GM19463 (cell line): ENCODE results near the gene UBAC1.
"Not testable (repeated sequence)": the region's sequence is repeated elsewhere in the genome, so short reads cannot be mapped to it uniquely, and the experiment has no call there.

Experiments
- ATAC-seq: cut with Tn5 transposase; IDR thresholded peaks from one replicate; pipeline ENCODE4 v1.9.1; 2021; ENCODE audit warnings: mild to moderate bottlenecking, moderate library complexity; ENCODE audit not compliant: unreplicated experiment

Gene UBAC1

DNA sequence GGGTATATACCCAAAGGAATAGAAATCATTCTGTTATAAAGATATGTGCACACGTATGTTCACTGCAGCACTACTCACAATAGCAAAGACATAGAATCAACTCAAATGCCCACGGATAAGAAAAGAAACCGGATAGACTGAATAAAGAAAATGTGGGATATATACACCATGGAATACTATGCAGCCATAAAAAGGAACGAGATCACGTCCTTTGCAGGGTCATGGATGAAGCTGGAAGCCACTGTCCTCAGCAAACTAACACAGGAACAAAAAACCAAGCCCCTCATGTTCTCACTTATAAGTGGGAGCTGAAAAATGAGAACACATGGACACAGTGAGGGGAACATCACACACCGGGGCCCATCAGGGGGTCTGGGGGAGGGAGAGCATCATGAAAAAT, 17.6 kb downstream of the UBAC1 start:
- ATAC-seq, result not testable (repeated sequence)

GRCh38 chr9:135941288-135941995, 19.7 kb downstream of the UBAC1 start:
- ATAC-seq, result no peak

DNA sequence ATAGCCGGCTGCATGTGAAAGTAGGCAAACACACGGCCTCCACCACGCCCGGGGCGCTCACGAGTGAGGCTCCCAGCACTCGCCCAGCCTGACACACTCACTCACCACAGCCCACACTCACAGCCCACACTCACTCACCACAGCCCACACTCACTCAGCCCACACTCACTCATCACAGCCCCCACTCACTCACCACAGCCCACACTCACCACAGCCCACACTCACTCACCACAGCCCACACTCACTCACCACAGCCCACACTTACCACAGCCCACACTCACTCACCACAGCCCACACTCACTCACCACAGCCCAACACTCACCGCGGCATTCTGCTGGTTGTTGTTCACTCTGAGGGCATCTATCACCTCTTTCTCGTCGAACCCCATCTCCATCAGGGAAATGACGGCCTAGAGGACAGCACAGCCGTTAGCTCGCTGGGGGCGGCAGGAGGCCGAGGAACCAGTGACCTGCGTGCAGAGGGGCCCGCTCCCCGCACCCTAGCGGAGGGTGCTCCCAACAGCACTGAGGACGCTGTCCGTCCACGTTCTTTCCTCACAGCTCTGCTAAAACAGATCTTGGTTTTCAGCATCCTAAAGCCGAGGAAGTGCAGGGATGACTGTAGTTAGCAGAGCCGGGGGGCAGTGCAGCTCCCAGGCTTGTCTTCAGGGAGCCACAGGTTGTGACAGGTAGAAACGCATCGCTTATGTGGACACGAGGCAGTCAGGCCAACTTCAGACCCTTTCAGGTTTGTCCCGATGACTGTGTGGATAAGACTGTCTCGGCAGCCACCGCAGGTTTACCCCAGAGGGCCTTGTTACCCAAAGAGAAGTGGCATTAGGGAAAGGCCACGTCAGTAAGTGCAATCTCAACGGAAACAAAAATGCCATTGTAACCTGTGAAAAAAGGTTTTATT, 21.6 kb downstream of the UBAC1 start:
- ATAC-seq, result no peak

- no peak for ATAC-seq
These were observed 23.4 kb downstream of the UBAC1 start for GRCh38 chr9:135937521-135938489.

DNA sequence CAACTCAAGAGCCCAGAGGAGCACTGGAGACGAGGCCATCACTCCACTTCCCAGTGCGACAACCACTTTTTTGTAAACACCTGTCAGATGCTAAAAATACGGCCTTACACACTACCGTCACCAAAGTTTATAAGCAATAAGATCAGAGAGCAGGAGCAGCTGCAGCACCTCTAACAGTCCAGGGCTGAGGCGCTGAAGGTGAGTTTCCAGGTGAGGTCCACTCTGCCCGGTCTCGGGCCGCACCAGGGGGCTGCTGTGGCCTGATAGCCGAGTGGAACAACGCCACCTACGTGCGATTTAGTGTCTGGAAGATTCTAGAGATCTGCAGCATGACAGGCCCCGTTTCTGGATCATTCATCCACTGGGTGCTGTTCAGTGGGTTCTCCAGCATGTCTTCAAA, 28.1 kb downstream of the UBAC1 start:
- ATAC-seq, result no peak

- no peak for ATAC-seq
These were observed 28.5 kb downstream of the UBAC1 start for GRCh38 chr9:135932656-135933055.

DNA sequence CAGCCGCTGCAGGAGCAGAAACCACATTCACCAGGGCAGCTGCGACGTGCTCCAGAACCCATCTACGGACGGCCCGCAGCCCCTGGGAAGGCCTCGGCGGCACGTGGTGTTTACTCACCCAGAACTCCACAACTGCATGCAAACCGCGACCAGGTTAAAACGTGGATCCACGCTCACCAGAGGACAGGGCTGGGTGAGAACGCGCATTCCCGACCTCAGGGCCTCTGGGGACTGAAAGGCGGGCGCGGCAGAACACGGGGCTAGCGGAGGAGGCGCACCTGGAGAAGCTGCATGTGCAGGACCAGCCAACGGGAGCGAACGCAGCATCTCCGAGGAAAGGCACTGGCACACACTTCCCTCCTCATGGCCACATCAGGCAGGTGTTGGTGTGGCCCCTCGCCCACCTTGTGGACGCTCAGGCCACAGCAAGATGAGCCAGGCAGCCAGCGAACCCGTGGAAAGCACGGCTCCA, 29.8 kb downstream of the UBAC1 start:
- ATAC-seq, result no peak

DNA sequence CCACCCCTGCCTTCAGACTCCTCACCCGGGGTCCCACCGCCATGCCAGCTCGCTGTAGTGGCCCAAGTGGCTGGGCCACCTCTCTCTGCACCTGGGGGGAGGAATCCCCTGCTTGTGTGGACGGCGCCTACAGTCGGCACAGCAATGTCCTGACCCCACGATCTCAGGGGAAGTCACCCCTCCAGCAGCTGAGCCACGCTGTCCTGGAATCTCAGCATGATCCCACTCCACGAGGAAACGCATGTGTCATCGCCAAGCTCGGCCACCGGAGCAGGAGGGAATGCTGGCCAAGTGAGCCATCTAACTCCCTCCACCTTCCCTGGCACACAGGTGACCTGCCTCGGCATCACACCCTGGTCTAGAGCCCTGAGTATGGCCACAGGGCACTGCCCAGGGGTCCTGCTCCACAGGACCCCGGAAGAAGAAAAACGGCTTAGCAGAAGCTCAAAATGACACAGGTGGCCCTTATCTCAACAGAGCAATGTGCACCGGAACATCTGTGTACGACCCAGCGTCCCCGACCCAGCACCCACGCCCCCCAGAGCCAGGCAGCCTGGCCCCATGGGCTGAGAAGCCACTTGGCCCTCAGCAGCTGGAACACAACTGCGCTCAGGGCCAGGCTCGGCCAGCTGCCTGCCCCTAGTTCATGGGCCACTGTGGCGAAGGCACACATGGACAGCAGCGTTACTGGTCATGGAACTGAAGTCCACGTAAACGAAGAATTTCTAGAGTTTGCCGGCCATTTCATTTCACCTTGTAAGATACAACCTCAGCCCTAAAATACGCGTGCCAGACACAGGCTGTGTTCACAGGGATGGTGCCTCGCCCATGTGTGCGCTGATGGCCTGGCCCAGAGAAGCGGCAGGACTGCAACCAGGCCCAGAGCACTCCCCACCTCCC, 30.5 kb downstream of the UBAC1 start:
- no peak for ATAC-seq

DNA sequence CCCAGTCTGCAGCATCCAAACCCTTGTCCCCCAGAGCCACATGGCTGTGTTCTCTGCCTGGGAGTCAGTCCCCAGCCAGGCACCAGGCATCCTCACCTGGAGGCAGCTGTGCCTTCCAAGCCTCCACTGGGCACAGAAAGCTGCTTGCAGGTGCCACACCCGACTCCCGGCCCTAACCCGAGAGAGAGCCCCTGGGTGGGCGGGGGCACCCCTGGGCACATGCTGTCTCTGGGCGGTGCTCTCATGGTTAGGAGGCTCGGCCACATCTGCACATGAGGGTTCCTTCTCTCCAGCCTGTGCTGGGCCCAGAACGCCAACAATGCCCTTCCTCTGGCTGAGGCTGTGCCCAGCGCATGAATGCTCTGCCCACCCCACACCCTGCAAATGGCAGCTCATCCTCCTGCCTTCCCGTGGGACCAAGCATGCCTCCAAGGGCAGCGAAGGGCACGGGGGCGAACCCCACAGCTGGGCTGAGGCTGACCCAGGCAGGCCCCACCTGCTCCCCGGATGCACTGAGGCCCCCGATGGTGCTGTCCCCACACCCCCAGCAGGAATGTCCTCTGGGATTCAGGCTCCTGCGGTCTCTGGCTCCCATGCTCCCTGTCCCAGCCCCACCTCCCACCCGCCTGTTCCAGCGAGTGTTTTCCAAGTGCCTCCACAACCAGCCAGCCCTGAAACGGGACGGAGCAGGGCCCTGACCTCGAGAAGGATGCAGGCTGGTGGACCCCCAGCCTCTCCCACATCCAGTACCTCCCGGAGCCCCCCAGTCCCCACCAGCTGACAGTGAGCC, 31.3 kb downstream of the UBAC1 start:
- ATAC-seq, result no peak

GRCh38 chr9:135928731-135929655, 32.2 kb downstream of the UBAC1 start:
- ATAC-seq, result no peak

DNA sequence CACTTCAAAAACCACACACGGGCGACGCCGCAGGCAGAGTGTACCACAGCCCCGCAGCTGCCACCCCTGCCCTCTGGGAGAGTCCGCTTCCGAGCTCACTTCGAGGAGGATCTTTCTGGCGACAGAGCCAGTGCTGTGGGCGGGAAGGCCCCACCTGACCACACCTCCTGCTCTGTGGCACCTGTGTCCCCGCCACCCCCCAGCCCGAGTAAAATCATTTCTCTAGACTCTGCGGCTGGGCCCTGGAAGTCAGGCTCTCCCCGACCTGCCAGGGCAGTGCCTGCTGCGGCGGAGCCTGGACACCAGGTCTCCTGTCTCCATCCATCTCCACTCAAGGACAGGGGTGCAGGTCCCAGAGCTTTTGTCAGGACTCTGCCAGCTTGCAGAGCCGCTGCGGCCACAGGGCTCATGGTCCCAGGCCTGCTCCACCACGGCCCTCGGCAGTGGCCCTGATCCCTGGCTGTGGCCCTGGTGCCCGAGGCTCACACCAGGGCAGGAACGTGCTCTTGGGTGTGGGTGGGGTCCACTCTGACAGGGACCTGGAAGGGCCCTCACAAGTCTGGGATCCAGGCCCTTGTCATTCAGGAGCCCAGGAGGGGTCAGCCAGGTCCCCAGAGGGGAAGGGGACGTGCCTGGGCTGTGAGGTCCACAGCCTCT, 33.0 kb downstream of the UBAC1 start:
- ATAC-seq, result no peak

DNA sequence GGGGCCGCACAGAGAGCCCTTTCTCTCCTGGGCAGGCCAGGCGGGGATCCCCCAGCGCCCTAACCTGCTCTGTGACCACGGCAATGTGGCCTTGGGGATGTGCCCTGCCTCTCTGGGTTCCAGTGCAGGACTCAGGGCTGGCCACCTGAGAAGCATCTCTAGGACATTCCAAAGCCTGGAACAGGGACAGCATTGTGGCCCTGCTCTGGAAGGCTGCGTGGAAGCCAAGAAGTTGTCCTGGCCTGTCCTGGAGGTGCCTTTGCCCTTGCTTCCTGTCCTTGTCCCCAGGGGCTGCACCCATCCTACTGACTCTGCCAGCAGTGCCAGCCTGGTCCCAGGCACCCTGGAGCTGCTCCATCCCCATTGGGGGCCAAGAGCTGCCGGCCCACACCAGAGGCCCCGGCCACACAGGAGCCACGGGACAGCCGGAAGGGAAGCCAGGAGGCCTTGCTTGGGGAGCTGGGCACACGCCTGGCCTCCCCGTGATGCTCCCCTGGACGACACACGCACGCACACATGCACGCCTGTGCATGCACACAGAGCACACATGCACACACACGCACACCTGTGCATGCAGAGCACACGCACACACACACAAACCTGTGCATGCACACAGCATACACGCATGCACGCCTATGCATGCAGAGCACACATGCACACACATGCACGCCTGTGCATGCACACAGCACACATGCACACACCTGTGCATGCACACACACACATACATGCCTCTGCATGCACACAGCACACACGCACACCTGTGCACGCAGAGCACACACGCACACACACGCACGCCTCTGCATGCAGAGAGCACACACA, 33.8 kb downstream of the UBAC1 start:
- ATAC-seq, result no peak

DNA sequence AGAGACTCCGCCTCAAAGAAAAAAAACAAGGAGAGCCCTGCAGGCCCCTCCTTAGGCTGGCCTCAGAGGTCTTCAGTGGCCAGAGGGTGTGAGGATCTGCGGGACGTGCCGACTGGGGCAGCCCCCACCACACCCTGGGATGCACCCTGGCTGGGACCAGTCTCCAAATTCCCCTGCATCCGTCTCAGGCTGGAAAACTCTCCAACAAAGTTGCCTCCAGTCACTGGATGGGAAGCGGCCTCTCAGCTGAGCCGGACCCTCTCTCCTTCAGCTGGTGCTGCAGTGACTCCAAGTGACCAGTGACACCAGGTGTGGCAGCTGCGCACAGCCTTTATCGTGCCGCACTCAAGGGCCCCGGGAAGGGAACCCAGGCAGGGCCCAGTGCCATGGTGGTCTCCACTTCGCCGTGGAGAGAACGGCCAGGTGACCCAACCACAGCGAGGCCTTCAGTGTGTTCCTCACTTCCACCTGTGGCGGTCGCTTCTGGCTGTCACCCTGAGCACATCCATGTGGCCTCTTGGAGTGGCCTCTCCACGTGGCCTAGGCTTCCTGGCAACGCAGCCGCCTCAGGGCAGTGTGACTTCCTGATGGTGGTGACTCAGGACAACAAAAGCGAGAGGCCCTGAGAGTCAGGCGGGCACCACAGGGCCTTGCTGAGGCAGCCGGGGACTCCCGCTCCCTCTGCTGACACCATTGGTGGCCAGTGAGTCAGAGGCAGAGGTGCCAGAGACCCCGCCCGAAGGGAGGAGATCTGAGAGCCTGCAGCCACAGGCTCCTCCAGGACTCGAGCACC, 34.6 kb downstream of the UBAC1 start:
- ATAC-seq, result no peak

- ATAC-seq, result no peak
These were observed 35.6 kb downstream of the UBAC1 start for GRCh38 chr9:135925496-135926133.

GRCh38 chr9:135924628-135925338, 36.4 kb downstream of the UBAC1 start:
- no peak for ATAC-seq
